Esophagus muscularis mucosa (tissue), 4 donors: Measurements from ENCODE around the gene SPTBN4. TPM values are rescaled to one million over a fixed set of nuclear protein-coding genes. Genes with fewer than 3 reads are reported as not detected.

Source experiments
- DNase-seq: peaks from one replicate; pipeline ENCODE4 v3.0.0-alpha.2; 2017; ENCODE audit errors: extremely low spot score
- H3K27ac ChIP-seq, 4 donors: fragments of 200-600 bp; sonication (generic); replicated peaks in 1 of 4; 1 replicate in 3 of 4; 2 replicates in 1 of 4; pipeline ENCODE4 v1.5.1; 2016 to 2019; ENCODE audit warnings: mild to moderate bottlenecking in 1 of 4
- H3K27me3 ChIP-seq, 4 donors: fragments of 200-600 bp; sonication (generic); one replicate each; pipeline versions ENCODE4 v1.5.1 to v1.6.0; 2016 to 2019
- H3K36me3 ChIP-seq, 4 donors: fragments of 200-600 bp; sonication (generic); one replicate each; pipeline ENCODE4 v1.5.1; 2016 to 2019
- H3K4me1 ChIP-seq, 4 donors: fragments of 200-600 bp; sonication (generic); one replicate each; pipeline ENCODE4 v1.5.1; 2016 to 2019
- H3K4me3 ChIP-seq, 4 donors: fragments of 200-600 bp; sonication (generic); 1 replicate in 2 of 4; 2 replicates in 2 of 4; pipeline ENCODE4 v1.5.1; 2016 to 2019; ENCODE audit warnings: mild to moderate bottlenecking in 4 of 4, moderate library complexity in 1 of 4
- H3K9me3 ChIP-seq, 4 donors: fragments of 200-600 bp; sonication (generic); 1 replicate in 3 of 4; 2 replicates in 1 of 4; pipeline ENCODE4 v1.5.1; 2016 to 2019
- EP300 ChIP-seq: sonication (generic); formaldehyde crosslinking; IDR thresholded peaks from one replicate; pipeline ENCODE4 v1.6.1; 2017; ENCODE audit warnings: antibody characterized with exemption
- POLR2A ChIP-seq: fragments of 450-650 bp; IDR thresholded peaks from one replicate; pipeline ENCODE4 v1.6.1; 2017; ENCODE audit warnings: antibody characterized with exemption, moderate library complexity, mild to moderate bottlenecking, low read depth
- POLR2AphosphoS5 ChIP-seq, 2 donors: sonication (generic); formaldehyde crosslinking; IDR thresholded peaks; one replicate each; pipeline ENCODE4 v1.6.1; 2017; ENCODE audit warnings: antibody characterized with exemption in 2 of 2
- WGBS: methylation state at CpG from one replicate; pipeline ENCODE4 v1.1.5; 2018; 5-methylcytosine and 5-hydroxymethylcytosine counted together
- intact Hi-C: fragments of 100-400 bp; cut with DNase I; formaldehyde crosslinking; loops from one replicate; pipeline ENCODE4 v1.15.1; 2023
- total RNA-seq, 4 donors: library from RNA; depleted of rRNA; stranded (reverse); fragments of >200 nt; gene quantifications; one replicate each; pipeline versions ENCODE4 v1.1.0 to v1.2.1, GENCODE V29; 2016
- TF ChIP-seq, protein P1 (sequence below), 3 experiments: fragments of 200-600 bp in 2 of 3; fragments of 450-650 bp in 1 of 3; sonication (generic) in 2 of 3; IDR thresholded peaks; one replicate each; pipeline ENCODE4 v1.5.1; 2017 to 2019; ENCODE audit warnings: antibody characterized with exemption in 3 of 3, mild to moderate bottlenecking in 2 of 3, moderate library complexity in 1 of 3

Gene SPTBN4
- total RNA-seq, 4 donors from 2014 or later = 2.1 to 6.4 (median 5.8) TPM

- H3K36me3 ChIP-seq = peaks cover 27 to 54% (median 49%) of the 10 kb centered on the region in 4 donors
- no peak for DNase-seq
- 95% methylated on average over 4 of the region's 13 CpGs for WGBS
Measured at GRCh38 chr19:40580619-40581018, 113.8 kb downstream of the SPTBN4 start.

GRCh38 chr19:40581531-40581930 is 114.7 kb downstream of the SPTBN4 start:
- no peak for DNase-seq
- WGBS = 95% methylated on average over 5 of the region's 5 CpGs
- TF ChIP-seq POLR2A (no peak), EP300 (no peak), POLR2AphosphoS5 (IDR thresholded peaks at IDR 0.05) (no peak)
- TF ChIP-seq, protein P1, sequence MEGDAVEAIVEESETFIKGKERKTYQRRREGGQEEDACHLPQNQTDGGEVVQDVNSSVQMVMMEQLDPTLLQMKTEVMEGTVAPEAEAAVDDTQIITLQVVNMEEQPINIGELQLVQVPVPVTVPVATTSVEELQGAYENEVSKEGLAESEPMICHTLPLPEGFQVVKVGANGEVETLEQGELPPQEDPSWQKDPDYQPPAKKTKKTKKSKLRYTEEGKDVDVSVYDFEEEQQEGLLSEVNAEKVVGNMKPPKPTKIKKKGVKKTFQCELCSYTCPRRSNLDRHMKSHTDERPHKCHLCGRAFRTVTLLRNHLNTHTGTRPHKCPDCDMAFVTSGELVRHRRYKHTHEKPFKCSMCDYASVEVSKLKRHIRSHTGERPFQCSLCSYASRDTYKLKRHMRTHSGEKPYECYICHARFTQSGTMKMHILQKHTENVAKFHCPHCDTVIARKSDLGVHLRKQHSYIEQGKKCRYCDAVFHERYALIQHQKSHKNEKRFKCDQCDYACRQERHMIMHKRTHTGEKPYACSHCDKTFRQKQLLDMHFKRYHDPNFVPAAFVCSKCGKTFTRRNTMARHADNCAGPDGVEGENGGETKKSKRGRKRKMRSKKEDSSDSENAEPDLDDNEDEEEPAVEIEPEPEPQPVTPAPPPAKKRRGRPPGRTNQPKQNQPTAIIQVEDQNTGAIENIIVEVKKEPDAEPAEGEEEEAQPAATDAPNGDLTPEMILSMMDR (IDR thresholded peaks at IDR 0.05) = no peak
- H3K27ac ChIP-seq = no peak overlapping the region
- H3K36me3 ChIP-seq = peaks cover 27 to 63% (median 57%) of the 10 kb centered on the region in 4 donors
- H3K4me1 ChIP-seq = peaks cover 13 to 19% (median 16%) of the 10 kb centered on the region in 4 donors
- H3K4me3 ChIP-seq = no peak overlapping the region
- H3K9me3 ChIP-seq = no peaks in the 10 kb centered on the region
- no peaks in the 10 kb centered on the region for H3K27me3 ChIP-seq
- intact Hi-C loops = no loop called here

More at GRCh38 chr19:40580619-40581018, 113.8 kb downstream of the SPTBN4 start:
- Histone ChIP-seq H3K4me3 (no peak overlapping the region), H3K4me1 (peaks cover 13 to 27% (median 24%) of the 10 kb centered on the region in 4 donors), H3K27me3 (no peaks in the 10 kb centered on the region), H3K27ac (no peak overlapping the region), H3K9me3 (no peaks in the 10 kb centered on the region)
- intact Hi-C loops = no loop called here
- TF ChIP-seq, protein P1 (IDR thresholded peaks at IDR 0.05) = no peak
- TF ChIP-seq EP300 (no peak), POLR2A (no peak), POLR2AphosphoS5 (IDR thresholded peaks at IDR 0.05) (no peak)

DNA sequence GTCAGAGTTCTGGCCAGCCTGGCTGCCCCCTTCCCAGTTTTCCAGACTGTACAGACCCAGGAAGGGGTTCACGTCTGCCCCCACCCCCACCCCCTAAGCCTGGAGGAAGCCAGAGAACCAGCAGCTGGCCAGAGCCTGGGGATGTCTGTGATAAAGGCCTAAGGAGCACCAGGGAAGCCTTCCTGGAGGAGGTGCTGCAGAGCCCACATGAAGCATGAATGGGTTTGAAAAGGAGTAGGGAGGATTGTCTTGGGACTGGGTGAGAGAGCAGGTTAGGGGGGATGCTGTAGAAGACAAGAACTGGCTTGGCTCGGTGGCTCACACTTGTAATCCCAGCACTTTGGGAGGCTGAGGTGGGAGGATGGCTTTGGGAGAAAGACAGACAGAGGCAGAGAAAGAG is 115.7 kb downstream of the SPTBN4 start:
- Histone ChIP-seq H3K9me3 (no peaks in the 10 kb centered on the region), H3K27ac (no peak overlapping the region), H3K36me3 (peaks cover 31 to 72% (median 66%) of the 10 kb centered on the region in 4 donors), H3K4me1 (peaks cover 10 to 14% (median 13%) of the 10 kb centered on the region in 4 donors), H3K4me3 (no peak overlapping the region), H3K27me3 (no peaks in the 10 kb centered on the region)
- no peak for TF ChIP-seq POLR2AphosphoS5 (IDR thresholded peaks at IDR 0.05)
- TF ChIP-seq, protein P1 (IDR thresholded peaks at IDR 0.05) = no peak
- no peak for TF ChIP-seq POLR2A
- TF ChIP-seq EP300 = no peak
- 97% methylated on average over 2 of the region's 2 CpGs for WGBS
- no peak for DNase-seq
- intact Hi-C loops = no loop called here

DNA sequence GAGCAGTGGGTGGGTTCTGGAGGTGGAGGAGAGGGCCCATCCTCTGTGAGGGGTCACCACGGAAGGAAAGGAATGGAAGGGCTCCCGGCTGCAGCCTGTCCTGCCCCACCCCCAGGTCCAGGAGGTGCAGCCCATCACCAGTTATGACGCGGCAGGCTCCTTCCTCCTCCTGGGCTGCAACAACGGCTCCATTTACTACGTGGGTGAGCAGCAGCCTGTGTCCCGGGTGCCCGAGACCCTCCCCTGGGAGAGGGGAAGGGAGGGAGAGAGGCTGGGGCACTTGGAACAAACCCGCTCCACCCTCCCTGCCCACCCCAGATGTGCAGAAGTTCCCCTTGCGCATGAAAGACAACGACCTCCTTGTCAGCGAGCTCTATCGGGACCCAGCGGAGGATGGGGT is 116.5 kb downstream of the SPTBN4 start:
- Histone ChIP-seq H3K4me3 (no peak overlapping the region), H3K9me3 (no peaks in the 10 kb centered on the region), H3K36me3 (peaks cover 32 to 80% (median 74%) of the 10 kb centered on the region in 4 donors), H3K27ac (no peak overlapping the region), H3K27me3 (no peaks in the 10 kb centered on the region), H3K4me1 (peaks cover 2 to 6% (median 5%) of the 10 kb centered on the region in 4 donors)
- intact Hi-C loops = no loop called here
- WGBS = 76% methylated on average over 4 of the region's 14 CpGs
- DNase-seq = no peak
- no peak for TF ChIP-seq POLR2AphosphoS5 (IDR thresholded peaks at IDR 0.05)

DNA sequence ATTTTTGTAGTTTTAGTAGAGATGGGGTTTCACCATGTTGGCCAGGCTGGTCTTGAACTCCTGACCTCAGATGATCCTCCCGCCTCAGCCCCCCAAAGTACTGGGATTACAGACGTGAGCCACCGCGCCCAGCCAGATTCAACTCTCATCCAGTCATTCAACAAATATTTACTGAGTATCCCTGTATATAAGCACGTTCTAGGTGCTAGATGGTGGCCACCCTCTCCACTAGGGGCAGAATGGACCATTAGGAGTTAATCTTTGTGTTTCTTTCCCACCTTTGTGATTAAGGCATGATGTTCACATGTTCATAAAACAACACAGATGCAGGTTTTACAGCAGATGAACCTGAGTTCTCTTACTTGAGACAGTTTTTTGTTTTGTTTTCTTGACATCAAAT is 117.2 kb downstream of the SPTBN4 start:
- no peak overlapping the region for H3K27ac ChIP-seq
- H3K9me3 ChIP-seq = no peaks in the 10 kb centered on the region
- no peak for DNase-seq
- intact Hi-C loops = no loop called here
- H3K27me3 ChIP-seq = no peaks in the 10 kb centered on the region
- WGBS = 92% methylated on average over 5 of the region's 5 CpGs
- H3K4me3 ChIP-seq = no peak overlapping the region
- TF ChIP-seq POLR2AphosphoS5 (IDR thresholded peaks at IDR 0.05) (no peak), EP300 (no peak), POLR2A (no peak)
- TF ChIP-seq, protein P1 (IDR thresholded peaks at IDR 0.05) = no peak
- peaks cover 32 to 87% (median 76%) of the 10 kb centered on the region in 4 donors for H3K36me3 ChIP-seq
- H3K4me1 ChIP-seq = peaks cover 0 to 3% (median 0%) of the 10 kb centered on the region in 4 donors
